HL-60/S4 treated with phorbol 12-myristate 13-acetate at 8.2 ng/mL for 4 days and 3 days (cell line): ENCODE results near the gene USP10.

Experiments
- in situ Hi-C: fragments of 300-500 bp; cut with MboI; formaldehyde crosslinking; loops from 2 replicates; pipeline ENCODE4 v1.15.0; 2022; ENCODE audit warnings: low sequenced_read_pairs

Gene USP10

GRCh38 chr16:84748247-84748646 is 48.4 kb downstream of the USP10 start:
- in situ Hi-C loops, result loop anchor here (25.0 kb wide), 1 partner anchor 236 kb away; the partner anchor contains the start of gene MEAK7

- in situ Hi-C loops, result loop anchor here (25.0 kb wide), 1 partner anchor 237 kb away; the partner anchor contains the start of gene MEAK7
Measured at GRCh38 chr16:84749072-84749471, 49.3 kb downstream of the USP10 start.

- in situ Hi-C loops, result loop anchor here (10.0 to 25.0 kb wide), 2 partner anchors 215 to 238 kb away; partner anchors contain the start of gene MEAK7
Measured at GRCh38 chr16:84749815-84750214, 50.0 kb downstream of the USP10 start.

- in situ Hi-C loops, result loop anchor here (10.0 kb wide), 1 partner anchor 214 kb away; no protein-coding TSS in a partner anchor
Measured at GRCh38 chr16:84750575-84750974, 50.8 kb downstream of the USP10 start.

- in situ Hi-C loops, result loop anchor here (10.0 kb wide), 1 partner anchor 214 kb away; no protein-coding TSS in a partner anchor
Measured at GRCh38 chr16:84751241-84751640, 51.4 kb downstream of the USP10 start.

GRCh38 chr16:84751947-84752346 is 52.1 kb downstream of the USP10 start:
- in situ Hi-C loops, result loop anchor here (10.0 kb wide), 1 partner anchor 213 kb away; no protein-coding TSS in a partner anchor

- in situ Hi-C loops, result loop anchor here (10.0 kb wide), 1 partner anchor 212 kb away; no protein-coding TSS in a partner anchor
Measured at GRCh38 chr16:84752600-84752999, 52.8 kb downstream of the USP10 start.

GRCh38 chr16:84753412-84754326 is 53.9 kb downstream of the USP10 start:
- in situ Hi-C loops, result loop anchor here (10.0 kb wide), 1 partner anchor 211 kb away; no protein-coding TSS in a partner anchor

GRCh38 chr16:84754353-84754856 is 54.6 kb downstream of the USP10 start:
- in situ Hi-C loops, result loop anchor here (10.0 kb wide), 1 partner anchor 210 kb away; no protein-coding TSS in a partner anchor

- in situ Hi-C loops, result loop anchor here (10.0 kb wide), 1 partner anchor 210 kb away; no protein-coding TSS in a partner anchor
Measured at GRCh38 chr16:84754956-84755672, 55.3 kb downstream of the USP10 start.

- in situ Hi-C loops, result loop anchor here (10.0 kb wide), 1 partner anchor 208 kb away; no protein-coding TSS in a partner anchor
Measured at GRCh38 chr16:84756830-84757229, 57.0 kb downstream of the USP10 start.

- in situ Hi-C loops, result loop anchor here (10.0 kb wide), 1 partner anchor 206 kb away; no protein-coding TSS in a partner anchor
Measured at GRCh38 chr16:84758627-84759026, 58.8 kb downstream of the USP10 start.

- in situ Hi-C loops, result loop anchor here (10.0 kb wide), 1 partner anchor 206 kb away; no protein-coding TSS in a partner anchor
Measured at GRCh38 chr16:84759061-84759460, 59.3 kb downstream of the USP10 start.

- in situ Hi-C loops, result loop anchor here (10.0 kb wide), 1 partner anchor 205 kb away; no protein-coding TSS in a partner anchor
Measured at GRCh38 chr16:84759906-84760305, 60.1 kb downstream of the USP10 start.

GRCh38 chr16:84761448-84762368 is 61.9 kb downstream of the USP10 start:
- in situ Hi-C loops, result no loop called here

GRCh38 chr16:84763164-84763563 is 63.4 kb downstream of the USP10 start:
- in situ Hi-C loops, result no loop called here

- in situ Hi-C loops, result no loop called here
Measured at GRCh38 chr16:84763629-84764028, 63.8 kb downstream of the USP10 start.

GRCh38 chr16:84764970-84765369 is 65.2 kb downstream of the USP10 start:
- in situ Hi-C loops, result no loop called here
